Renal cortical epithelial cell (primary cell): ENCODE results near the gene PXDC1. TPM values are rescaled to one million over a fixed set of nuclear protein-coding genes. Genes with fewer than 3 reads are reported as not detected.
A peak's percentile ranks its signal among the peaks of the same experiment; 100 is the strongest.

Experiments
- DNase-seq: peaks from one replicate; pipeline ENCODE4 v3.0.0-alpha.2; 2011; ENCODE audit warnings: low read depth
- total RNA-seq: library from RNA; depleted of rRNA; stranded (reverse); fragments of >200 nt; gene quantifications from 2 replicates; pipeline ENCODE4 v1.2.3, GENCODE V29; 2014

PXDC1 gene
- total RNA-seq, 1 donor from 2014 or later: 29.0 TPM

DNA sequence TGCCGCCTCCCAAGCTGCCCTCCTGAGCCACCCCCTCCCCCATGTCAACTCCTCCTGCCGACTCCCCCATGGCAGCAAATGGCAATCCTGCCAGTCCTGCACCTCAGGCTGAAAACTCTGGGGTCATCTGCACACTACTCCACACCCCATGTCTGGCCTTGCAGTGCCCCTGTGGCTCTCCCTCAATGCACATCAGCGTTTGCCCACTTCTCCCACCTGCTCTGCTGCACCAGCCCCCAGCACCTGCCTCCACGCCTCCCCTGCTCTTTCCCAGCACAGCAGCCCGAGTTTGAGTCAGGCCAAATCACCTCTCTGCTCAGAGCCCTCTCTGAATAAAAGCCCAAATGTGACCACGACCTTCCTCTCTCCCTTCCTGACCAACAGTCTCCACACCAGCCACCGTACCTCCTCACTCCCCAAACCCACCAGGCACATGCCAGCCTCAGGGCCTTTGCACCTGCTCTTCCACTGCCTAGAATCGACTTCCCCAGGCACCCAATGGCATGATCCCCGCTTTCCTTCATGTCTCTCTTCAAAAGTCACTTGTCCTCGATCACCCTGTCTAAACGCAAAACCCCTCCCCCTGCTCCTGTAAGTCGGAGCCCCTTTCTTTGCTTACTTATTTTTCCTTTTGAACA lies 4.3 kb downstream of the PXDC1 start:
- no peak for DNase-seq

DNA sequence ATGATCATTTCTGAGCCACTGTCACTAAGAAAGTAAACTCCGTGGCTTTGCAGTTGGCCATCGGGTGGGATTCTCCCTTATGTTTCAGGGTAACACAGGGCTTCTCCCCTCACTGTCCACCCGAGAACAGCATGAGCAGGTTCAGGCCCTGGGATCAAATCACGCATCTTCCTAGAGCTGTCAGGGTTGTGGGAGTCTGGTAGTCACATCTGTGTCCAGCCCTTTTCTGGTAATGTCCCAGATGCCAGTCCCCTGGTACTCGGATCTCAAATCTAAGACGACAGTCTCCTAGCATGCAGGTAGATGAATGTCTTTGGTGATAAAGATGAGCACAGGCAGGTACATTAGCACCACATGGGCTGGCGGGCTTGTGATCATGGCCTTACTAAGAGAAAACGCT lies 4.8 kb downstream of the PXDC1 start:
- no peak for DNase-seq

DNA sequence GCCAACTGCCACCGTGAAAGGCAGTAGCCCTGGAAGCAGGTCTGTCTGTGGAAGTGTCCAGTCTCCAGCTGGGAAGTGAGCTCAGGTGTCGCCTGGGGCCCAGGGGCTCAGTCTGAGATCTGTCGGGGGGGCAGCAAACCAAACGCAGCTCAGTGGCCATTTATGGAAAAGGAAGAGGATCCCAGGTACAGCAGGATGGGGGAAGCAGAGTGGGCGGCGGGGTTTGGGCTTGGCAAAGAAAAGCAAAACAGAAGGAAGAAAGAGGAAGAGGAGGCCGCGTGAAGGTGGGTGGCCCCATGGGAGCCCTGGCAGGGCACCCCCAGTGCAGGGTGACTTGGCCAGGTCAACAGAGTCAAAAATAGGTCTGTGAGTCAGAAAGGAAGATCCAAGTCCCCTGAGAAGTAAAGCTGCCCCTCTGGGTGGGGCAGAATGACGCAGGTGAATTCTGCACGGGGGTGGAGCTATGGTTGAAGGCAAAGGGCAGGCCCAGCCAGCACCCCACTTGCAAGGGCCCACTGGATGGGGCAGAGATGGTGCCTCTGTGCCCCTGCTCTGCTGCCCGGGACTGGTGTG lies 5.3 kb downstream of the PXDC1 start:
- no peak for DNase-seq

DNA sequence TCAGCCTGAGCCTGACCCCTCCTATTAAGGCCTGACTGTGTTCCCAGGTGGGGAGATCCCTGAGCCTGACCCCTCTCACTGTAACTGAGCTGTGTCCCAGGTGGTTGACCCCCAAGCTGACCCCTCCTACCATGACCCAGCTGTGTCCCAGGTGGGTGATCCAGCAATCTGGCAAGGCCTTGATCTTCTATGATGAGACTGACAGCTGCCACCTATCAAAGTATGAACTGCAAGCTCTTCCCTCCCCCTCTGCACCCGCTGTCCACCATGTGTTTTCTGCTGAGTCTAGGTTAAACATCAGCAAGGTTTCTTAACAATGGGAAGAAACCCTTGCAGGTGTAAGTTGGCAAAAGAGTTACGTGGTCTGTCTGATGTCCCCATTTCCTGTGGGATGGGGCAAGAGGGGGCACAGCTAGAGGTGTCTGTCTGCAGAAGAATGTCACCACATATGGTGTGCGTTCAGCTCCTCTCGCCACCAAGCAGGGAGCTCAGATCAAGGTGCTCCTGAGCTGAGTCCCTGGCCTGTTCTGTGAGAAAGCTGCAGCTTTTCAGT lies 5.9 kb downstream of the PXDC1 start:
- DNase-seq: no peak

DNA sequence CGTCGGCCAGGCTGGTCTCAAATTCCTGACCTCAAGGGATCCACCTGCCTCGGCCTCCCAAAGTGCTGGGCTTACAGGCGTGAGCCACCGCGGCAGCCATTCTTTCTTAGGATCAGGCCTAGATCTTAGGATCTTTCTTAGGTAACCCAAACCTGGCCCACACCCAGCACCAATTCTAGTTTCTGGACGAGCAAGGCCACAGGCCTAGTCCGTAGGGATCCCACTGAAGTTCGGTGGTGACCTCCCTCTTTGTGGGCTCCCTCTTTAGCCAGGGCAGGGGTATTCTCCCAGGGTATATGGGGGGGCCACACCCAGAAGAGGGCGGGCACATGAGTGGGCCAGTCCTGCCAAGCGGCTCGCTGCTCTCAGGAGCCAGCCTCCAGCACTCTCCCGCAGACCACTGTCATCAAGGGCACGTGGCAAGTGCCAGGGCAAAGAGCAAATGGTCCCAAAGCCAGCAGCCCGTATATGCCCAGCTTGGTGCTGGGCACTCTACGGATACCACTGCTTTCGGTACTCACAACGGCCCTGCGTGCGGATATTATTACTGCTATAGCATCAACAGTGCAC lies 6.5 kb downstream of the PXDC1 start:
- no peak for DNase-seq

DNA sequence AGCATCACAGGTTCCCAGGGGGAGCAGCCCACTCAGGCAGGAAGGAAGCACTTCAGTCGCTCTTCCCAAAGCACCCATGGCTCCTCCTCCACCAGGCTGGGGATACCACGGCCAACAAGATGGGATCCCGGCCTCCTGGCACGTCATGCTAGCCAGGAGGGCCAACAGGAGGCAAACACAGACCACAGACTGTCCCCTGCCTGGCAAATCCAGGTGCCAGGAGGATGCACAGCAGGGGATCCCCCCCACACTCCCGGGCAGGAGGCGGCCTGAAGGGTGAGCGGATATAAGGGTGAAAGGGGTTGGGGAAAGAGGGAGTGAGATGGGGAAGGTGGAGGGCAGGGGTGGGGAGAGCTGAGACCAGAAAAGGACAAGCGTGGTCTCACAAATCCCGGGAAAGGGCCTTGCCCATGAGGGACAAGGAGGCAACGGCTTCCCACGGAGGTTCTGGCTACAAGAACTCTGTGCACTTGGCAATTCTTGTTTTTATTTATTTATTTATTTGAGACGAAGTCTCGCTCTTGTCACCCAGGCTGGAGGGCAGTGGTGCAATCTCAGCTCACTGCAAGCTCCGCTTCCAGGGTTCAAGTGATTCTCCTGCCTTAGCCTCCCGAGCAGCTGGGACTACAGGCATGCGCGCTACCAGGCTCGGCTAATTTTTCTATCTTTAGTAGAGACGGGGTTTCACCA lies 7.2 kb downstream of the PXDC1 start:
- no peak for DNase-seq

DNA sequence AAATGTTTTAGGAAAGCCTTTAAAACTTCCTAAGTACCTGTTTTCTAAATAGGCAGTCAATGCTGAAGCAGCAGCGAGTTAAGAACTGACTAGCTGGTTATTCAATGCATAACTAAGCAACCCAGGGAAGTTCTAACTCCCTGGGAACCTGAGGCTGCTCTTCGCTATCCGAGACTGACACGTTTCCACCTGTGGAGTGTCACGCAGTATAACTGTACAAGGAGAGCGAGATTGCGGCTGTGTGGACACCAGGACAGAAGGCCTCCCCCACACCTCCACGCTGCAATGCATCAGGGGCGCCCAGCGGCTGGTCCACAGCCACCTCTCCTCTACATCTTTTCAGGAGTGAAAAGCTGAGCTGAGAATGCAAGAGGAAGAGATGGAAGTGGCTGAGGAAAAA lies 8.0 kb downstream of the PXDC1 start:
- DNase-seq: no peak

DNA sequence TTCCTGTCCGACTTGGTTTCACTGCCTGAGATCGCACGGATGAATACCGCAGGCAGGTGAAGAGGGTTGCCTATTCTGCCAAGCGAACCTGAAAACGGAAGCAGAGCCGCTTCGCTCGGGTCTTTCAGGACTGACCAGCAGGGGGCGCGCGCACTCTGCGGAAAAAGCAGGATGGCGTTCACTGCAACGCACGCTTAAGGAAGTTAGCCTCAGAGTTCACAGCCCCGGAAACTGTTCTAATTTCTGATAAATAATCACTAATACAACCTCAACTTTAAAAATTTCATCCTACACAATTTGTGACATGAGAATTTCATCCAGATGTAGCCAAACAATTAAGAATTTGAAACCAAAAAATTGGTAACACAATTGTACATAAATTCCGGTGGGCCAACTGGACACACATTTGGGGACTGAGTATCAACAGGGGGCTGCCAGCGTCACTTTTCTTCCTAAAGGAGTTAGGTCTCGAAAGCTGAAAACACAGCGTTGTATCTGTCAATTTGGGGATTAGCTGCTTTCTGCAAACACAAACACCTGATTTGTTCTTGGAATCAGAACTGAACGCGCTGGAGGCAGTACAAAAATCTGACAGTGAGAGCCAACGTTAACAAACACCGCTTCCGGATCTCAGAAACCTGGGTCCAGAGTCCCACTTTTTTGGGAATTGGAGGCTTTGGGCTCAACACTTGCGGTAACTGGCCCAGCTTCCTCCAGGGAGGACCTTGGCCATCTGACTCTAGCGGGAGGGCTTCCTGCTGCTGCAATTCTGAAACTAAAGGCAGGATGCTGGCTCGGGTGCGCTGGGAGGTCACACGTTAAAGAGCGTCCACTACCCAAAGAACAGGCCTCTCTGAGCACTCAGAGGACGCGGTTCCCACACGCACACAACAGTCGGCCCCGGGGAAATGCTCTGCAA lies 8.8 kb downstream of the PXDC1 start:
- DNase-seq: peak; percentile 58

DNA sequence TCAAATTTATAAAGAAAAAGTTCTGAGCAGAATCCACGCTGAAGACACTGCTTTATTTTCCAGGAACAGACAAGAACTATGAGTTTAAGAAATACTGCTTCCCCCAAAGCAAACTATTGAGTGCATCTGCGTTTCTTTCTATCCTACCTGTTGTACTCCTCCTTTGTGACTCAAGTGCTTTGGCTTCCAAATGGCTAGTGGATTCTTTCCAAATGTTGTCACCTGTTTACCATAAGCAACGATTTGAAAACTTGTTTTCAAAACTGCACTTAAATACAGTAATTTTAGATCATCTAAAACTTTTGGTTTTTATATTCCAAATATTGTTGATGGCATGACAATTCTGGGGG lies 9.5 kb downstream of the PXDC1 start:
- peak; percentile 20 for DNase-seq

DNA sequence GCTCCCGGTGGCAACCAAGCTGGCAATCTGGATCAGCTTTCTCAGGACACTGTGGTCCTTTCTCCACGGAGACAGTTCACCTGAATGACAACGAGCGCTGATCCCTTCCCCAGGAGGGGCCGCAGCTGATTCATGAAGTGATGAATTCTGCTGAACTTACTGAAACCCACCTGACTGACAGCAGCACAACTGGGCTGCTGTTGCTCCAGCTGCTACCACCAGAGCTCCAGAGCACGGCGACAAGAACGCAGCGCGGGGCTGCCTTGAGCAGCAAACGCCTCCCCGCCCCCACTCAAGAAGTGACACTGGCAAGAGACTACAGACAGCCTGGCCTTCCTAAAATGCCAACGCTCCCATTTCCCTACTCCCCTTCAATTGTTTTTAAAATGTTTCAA lies 10.0 kb downstream of the PXDC1 start:
- DNase-seq: no peak

DNA sequence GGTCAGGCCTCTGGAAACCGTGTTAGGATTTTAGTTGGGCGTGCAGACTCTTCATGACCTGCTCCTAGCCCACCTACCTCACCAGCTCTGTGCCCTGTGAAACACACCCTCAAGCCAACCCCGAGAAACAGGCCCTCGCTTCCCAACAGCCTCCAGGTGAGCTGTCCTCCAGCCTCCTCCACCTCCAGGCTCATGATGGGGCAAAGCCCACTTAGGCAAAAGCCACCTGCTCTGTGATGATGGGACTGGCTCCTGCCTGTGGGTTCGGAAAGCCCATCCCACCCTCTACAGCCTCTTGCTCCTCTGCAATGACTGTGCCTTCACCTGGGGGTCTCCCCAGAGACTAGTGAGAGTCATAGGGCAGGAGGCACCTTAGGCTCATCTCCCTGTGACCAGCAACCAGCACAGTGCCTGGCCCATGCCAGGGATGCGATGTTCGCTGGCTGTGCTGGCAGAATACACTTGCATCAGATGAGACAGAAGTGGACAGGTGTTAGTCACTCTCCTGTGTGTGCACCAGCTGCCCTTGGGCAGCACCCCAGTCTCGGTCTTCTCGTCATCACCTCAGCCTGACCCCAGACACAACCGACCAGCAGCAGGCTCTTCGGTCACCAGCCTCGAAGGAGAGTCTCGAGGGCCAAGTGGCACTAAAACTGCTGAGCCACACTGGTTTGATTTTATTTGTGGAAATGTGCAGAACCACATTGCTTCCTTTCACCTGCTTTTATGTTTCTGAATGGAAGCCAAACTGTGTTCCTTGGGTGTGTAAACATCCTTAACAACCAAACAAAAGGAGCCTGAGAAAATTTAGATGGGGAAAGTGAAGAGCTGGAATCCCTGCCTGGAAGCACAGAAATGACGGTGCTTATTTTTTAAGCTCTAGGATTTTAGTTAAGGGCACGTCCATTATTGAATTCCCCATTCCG lies 10.7 kb downstream of the PXDC1 start:
- no peak for DNase-seq

DNA sequence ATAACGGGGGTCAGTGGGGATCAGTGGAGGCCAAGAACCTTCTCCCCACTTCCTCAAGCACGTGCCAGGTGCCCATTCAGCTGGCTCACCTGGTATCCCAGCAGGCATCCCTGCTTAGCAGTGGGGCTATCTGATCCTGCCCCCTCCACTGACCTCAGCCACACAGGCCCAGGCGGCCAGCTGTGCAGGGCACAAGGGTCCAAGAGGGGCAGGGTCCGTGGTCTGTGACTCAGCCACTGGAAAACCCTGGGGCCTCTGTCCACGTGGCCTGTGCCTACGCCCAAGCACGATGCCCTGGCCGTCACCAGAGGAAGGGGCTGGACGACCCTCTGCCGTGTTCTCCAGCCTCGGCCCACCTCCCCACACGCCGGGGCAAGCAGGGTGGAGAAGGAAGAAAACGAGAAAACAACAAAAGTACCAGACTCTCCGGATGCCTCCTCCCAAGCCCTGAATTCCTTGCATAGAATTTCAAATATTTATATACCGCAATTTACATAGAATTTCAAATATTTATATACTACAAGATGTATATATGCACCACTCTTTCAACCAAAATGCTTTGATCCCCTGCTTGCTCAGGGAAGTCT lies 12.1 kb downstream of the PXDC1 start:
- DNase-seq: no peak

DNA sequence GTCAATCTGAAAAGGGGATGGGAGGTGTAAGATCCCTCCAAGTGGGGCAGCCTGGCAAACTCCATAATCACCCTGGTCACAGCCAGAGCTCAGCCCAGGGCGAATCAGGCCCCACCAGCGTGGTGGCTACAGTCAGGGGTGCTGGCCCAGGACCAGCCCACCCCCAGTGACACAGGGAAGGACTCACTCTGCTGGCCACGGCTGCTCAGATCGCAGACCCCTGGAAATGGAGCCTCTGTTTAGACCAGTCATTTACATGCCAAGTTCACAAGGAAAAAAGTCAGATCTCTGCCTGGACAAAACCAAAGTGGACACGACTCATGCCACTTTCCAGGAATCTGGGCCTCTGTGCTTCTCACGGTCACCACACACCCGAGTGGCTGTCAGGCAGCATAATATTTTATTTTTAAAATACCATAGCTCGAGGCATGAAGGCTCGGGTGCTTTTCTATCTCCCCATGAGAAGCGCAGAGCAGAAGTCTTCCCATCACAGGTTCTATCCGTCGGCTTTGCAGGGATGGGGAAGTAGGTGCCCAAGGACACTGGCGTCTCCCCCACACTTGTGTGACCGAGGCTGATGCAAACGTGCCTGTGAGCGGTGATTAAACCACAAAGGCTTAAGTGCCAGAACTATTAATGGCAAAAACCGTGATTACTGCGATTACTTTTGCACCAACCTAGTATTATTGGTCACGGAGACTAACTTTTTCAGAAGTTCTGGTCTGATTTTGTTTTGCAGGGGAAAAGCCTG lies 13.0 kb downstream of the PXDC1 start:
- DNase-seq: no peak

DNA sequence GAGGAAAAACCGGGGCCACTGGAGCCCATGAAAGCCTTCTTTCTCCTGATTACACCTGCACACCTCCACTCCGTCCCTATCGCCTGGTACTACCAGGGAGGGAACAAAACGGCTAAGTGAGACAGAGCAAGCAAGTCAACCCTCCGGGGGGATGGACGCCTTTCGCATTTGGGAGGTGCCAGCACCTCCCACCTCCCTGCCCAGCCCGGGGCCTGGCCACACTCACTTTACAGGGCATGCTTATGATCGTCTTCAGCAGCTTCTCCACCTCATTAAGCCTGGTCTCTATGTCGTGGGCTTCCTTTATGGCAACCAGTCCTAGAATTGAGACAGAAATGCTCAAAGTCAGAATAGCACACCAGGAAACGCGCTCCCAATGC lies 13.7 kb downstream of the PXDC1 start:
- no peak for DNase-seq

DNA sequence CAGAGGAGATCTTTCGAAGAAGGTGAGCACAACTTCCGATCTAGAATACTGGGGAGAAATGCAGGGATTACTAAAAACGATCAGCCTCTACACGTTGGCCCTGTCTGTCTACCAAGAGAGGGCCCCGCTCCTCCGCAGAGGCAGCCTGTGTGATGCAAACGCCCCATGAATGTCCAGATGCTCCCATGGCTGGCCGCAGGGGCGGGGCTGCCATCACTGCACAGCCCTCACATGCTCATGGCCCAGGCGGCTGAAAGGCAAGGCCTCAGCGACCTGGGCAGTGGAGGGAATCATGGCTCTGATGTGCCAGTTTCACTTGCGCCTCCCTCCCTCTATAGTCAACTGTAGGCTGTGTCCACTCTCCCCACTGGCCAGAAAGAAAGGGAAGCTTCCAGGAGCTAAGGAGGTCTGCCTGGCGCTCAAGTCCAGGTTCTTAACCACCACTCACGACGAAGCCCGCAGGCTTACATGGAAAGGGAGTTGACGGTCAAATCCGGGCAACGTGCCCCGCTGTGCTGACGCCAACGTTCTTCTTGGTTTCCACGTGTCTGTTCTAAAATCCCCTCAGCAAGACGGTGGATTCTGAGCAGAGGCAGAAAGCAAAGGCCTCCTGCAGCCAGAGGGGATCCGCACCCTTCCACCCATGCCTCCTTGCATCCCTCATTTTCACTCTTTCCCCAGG lies 14.2 kb downstream of the PXDC1 start:
- no peak for DNase-seq

DNA sequence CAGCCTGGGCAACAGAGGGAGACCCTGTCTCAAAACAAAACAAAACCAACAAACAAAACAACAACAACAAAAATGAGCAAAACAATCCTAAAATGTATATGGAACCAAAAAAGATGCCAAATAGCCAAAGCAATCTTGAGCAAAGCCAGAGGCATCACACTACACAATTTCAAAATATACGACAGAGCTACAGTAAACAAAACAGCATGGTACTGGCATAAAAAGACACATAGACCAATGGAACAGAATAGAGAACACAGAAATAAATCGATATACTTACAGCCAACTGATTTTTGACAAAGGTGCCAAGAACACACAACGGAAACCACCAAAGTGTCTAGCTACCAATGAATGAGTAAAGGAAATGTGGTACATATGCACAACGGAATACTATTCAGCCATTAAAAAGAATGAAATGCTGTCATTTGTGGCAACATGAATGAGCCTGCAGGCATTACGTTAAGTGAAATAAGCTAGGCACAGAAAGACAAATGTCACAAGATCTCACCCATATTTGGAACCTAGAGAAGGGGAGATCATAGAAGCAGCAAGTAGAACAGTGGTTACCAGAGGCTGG lies 16.4 kb downstream of the PXDC1 start:
- no peak for DNase-seq

DNA sequence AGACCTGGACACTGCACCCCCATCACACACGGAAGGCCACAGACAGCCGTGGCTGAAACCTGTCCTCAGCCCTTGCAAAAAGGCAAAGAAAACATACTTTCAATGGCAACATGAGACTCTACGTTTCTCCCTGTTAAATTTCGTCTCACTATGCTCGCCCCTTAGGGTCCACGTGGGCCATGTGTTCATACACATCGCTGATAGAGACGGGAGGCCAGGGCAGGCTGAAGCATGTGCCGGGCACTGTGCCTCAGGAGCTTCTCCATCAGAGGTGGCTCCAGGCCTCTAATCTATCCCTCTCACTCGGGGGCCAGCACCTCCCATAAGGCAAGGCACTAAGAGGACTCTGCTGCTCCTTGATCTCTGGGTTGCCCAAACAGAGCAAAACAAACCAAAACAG lies 17.5 kb downstream of the PXDC1 start:
- DNase-seq: no peak

DNA sequence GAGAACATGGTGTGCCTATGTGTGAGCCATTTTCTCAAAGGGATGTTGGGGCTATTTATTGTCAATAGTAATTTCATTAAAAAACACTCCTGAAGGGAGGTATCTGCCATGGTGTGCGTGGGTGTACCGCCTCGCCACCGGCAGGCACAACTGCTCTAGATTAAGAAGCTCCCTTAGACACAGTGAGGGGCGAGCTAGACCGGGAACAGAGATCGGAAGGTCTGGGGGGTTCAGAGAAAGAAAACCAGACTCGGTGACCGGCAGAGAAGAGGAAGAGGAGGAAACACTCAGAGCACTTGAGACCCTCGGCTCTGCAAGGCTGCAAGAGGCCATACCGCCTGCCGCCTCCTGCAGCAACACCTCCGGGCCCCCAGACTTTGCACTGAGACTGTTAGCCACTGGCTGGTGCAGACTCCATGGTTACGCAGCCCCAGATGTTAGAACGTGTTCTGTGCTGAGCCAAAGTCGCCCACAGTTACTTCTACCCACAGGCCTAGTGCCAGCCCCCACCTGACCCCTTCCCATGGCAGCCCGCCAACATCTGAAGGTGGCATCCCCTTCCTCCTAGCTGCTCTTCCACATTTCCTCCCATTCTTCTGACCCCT lies 18.1 kb downstream of the PXDC1 start:
- no peak for DNase-seq
